Lung (tissue), 12 donors: ENCODE data around the gene DDX55. TPM values are rescaled to one million over a fixed set of nuclear protein-coding genes. Genes with fewer than 3 reads are reported as not detected.

Experiments
- ATAC-seq: fragments of 200-7000 bp; cut with Tn5 transposase; one replicate; pipeline ENCODE4 v1.9.1; 2020; ENCODE audit warnings: moderate number of reproducible peaks; ENCODE audit not compliant: insufficient read depth, low FRiP score
- DNase-seq, 3 donors: peaks; one replicate each; pipeline ENCODE4 v3.0.0-alpha.2; 2013 to 2017
- H3K27ac ChIP-seq, 2 donors: one replicate each; pipeline ENCODE4 v1.5.1; 2013; ENCODE audit warnings: mild to moderate bottlenecking in 2 of 2, moderate library complexity in 2 of 2, control low read depth in 1 of 2, inconsistent platforms in 1 of 2, low read depth in 1 of 2, low read length in 1 of 2
- H3K27me3 ChIP-seq, 3 donors: one replicate each; pipeline ENCODE4 v1.5.1; 2013; ENCODE audit warnings: low read length in 2 of 3; ENCODE audit not compliant: control insufficient read depth in 3 of 3, insufficient read depth in 3 of 3
- H3K36me3 ChIP-seq, 4 donors: one replicate each; pipeline ENCODE4 v1.5.1; 2013; ENCODE audit warnings: low read length in 4 of 4, mild to moderate bottlenecking in 1 of 4, moderate library complexity in 1 of 4; ENCODE audit not compliant: control insufficient read depth in 4 of 4, insufficient read depth in 4 of 4
- H3K4me1 ChIP-seq, 5 donors: one replicate each; pipeline ENCODE4 v1.5.1; 2013; ENCODE audit warnings: low read length in 5 of 5, mild to moderate bottlenecking in 2 of 5, moderate library complexity in 1 of 5; ENCODE audit not compliant: control insufficient read depth in 5 of 5, insufficient read depth in 5 of 5
- H3K4me3 ChIP-seq: one replicate; pipeline ENCODE4 v1.5.1; 2013; ENCODE audit warnings: mild to moderate bottlenecking, control low read depth, moderate library complexity
- H3K9ac ChIP-seq, 2 donors: one replicate each; pipeline ENCODE4 v1.5.1; 2013; ENCODE audit warnings: low read length in 2 of 2, control low read depth in 1 of 2; ENCODE audit not compliant: insufficient read depth in 1 of 2
- H3K9me3 ChIP-seq, 4 donors: one replicate each; pipeline ENCODE4 v1.5.1; 2013; ENCODE audit warnings: low read length in 3 of 4, mild to moderate bottlenecking in 1 of 4, moderate library complexity in 1 of 4; ENCODE audit not compliant: control insufficient read depth in 4 of 4, insufficient read depth in 3 of 4
- WGBS, 2 donors: extraction: QIAGEN DNeasy Blood & Tissue Kit; methylation state at CpG; one replicate each; pipeline ENCODE4 v1.1.7; 2013; 5-methylcytosine and 5-hydroxymethylcytosine counted together
- polyA plus RNA-seq, 2 donors: library from polyadenylated mRNA; stranded (reverse); fragments of 200-250 nt; gene quantifications; one replicate each; pipeline ENCODE4 v1.2.1, GENCODE V29; 2013
- total RNA-seq, 2 donors: library from RNA; depleted of rRNA in 1 of 2; stranded (reverse); fragments of >200 nt in 1 of 2; gene quantifications; one replicate each; pipeline ENCODE4 v1.2.1, GENCODE V29; 2014 to 2021
- TF ChIP-seq, protein P1 (sequence below): IDR thresholded peaks from 2 replicates; pipeline ENCODE4 v1.5.1; 2012; ENCODE audit warnings: mild to moderate bottlenecking; ENCODE audit errors: control extremely low read depth, extremely low read depth
- donor health status: control.
- donor health status: control.
- donor health status: Bipolar disorder and iron deficiency.
- donor health status: healthy.
- donor health status: DM: yes; HTN: yes; CAD: no.

Gene DDX55
- total and polyA plus RNA-seq, 4 donors, result 13.3 to 22.3 (median 18.1) TPM

GRCh38 chr12:123591702-123592481 lies 10.0 kb upstream of the DDX55 start:
- Histone ChIP-seq H3K9ac (no peak overlapping the region), H3K27me3 (no peaks in the 10 kb centered on the region), H3K4me3 (no peak overlapping the region), H3K27ac (no peak overlapping the region), H3K36me3 (peaks cover 28 to 48% (median 35%) of the 10 kb centered on the region in 4 donors), H3K4me1 (peaks cover 0 to 9% (median 0%) of the 10 kb centered on the region in 5 donors), H3K9me3 (no peaks in the 10 kb centered on the region)
- TF ChIP-seq, protein P1, sequence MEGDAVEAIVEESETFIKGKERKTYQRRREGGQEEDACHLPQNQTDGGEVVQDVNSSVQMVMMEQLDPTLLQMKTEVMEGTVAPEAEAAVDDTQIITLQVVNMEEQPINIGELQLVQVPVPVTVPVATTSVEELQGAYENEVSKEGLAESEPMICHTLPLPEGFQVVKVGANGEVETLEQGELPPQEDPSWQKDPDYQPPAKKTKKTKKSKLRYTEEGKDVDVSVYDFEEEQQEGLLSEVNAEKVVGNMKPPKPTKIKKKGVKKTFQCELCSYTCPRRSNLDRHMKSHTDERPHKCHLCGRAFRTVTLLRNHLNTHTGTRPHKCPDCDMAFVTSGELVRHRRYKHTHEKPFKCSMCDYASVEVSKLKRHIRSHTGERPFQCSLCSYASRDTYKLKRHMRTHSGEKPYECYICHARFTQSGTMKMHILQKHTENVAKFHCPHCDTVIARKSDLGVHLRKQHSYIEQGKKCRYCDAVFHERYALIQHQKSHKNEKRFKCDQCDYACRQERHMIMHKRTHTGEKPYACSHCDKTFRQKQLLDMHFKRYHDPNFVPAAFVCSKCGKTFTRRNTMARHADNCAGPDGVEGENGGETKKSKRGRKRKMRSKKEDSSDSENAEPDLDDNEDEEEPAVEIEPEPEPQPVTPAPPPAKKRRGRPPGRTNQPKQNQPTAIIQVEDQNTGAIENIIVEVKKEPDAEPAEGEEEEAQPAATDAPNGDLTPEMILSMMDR, result no peak
- 71 to 82% methylated on average over 8 of the region's 8 CpGs for WGBS, 2 donors
- no peak for DNase-seq
- ATAC-seq, result no peak

GRCh38 chr12:123595729-123596128 lies 6.2 kb upstream of the DDX55 start:
- Histone ChIP-seq H3K27ac (no peak overlapping the region), H3K27me3 (no peaks in the 10 kb centered on the region), H3K9ac (peak overlapping the region in 1 of 2 donors; percentile 20), H3K36me3 (peaks cover 25 to 40% (median 34%) of the 10 kb centered on the region in 4 donors), H3K4me3 (no peak overlapping the region), H3K9me3 (no peaks in the 10 kb centered on the region), H3K4me1 (peaks cover 0 to under 1% (median 0%) of the 10 kb centered on the region in 5 donors)
- ATAC-seq (no peak), DNase-seq (no peak)
- TF ChIP-seq, protein P1, result no peak

GRCh38 chr12:123597100-123597499 lies 4.8 kb upstream of the DDX55 start:
- Histone ChIP-seq H3K9ac (no peak overlapping the region), H3K4me3 (no peak overlapping the region), H3K27me3 (no peaks in the 10 kb centered on the region), H3K36me3 (peaks cover 19 to 30% (median 29%) of the 10 kb centered on the region in 4 donors), H3K4me1 (peaks cover 0 to 3% (median 0%) of the 10 kb centered on the region in 5 donors), H3K9me3 (no peaks in the 10 kb centered on the region), H3K27ac (no peak overlapping the region)
- WGBS, 2 donors, result 91 to 92% methylated on average over 3 of the region's 3 CpGs
- ATAC-seq, result no peak
- DNase-seq, result no peak
- TF ChIP-seq, protein P1, result no peak
